GM18499 (cell line): ENCODE measurements around the gene UPK1A.
"Not testable (repeated sequence)": the region's sequence is repeated elsewhere in the genome, so short reads cannot be mapped to it uniquely, and the experiment has no call there.

Experiments
- ATAC-seq: cut with Tn5 transposase; IDR thresholded peaks from one replicate; pipeline ENCODE4 v1.9.1; 2021; ENCODE audit warnings: moderate number of reproducible peaks; ENCODE audit not compliant: insufficient read depth, unreplicated experiment

Gene UPK1A

GRCh38 chr19:35675589-35676140, 9.3 kb downstream of the UPK1A start:
- no peak for ATAC-seq

GRCh38 chr19:35689836-35690235, 23.5 kb downstream of the UPK1A start:
- no peak for ATAC-seq

- not testable (repeated sequence) for ATAC-seq
Observed at GRCh38 chr19:35691106-35691505, 24.8 kb downstream of the UPK1A start.

GRCh38 chr19:35692010-35692409, 25.7 kb downstream of the UPK1A start:
- ATAC-seq = no peak

DNA sequence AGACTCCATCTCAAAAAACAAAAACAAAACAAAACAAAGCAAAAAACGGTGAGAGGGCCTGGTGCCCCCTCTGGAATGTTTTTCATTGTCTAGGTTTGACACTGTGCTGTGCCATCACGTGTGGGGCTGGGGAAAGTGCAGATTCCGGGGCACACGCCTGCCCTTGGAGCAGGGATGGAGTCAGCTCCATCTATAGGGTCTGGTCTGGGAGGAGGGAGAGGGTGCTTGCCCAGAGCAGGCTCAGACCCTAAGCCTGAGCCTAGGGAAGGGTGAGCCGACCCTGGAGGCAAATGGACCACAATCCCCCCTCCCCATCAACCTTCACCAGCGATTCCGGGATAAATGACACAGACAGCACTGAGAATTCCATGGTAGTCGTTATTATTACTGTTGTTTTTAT, 27.1 kb downstream of the UPK1A start:
- no peak for ATAC-seq

GRCh38 chr19:35693835-35694599, 27.7 kb downstream of the UPK1A start:
- no peak for ATAC-seq

DNA sequence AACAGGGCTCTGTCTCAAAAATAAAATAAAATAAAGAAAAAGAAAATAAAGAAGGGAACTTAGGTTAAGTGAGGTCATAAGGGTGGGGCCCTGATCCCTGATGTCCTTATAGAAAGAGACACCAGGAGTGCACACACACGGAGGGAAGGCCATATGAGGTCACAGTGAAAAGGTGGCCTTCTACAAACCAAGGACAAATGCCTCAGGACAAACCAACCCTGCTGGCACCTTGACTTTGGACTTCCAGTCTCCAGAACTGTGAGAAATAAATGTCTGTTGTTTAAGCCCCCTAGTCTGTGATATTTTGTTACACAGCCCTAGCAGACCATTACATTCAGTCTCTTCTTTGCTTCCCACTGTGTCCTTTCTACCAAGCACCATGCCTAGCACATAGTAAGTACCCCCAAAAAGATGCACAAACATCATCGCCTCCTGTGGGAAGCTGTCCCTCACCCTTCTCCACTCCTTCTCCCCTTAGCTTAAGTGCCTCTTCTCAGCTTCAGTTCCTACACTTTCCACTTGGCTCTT, 29.6 kb downstream of the UPK1A start:
- ATAC-seq = no peak

GRCh38 chr19:35696835-35697234, 30.5 kb downstream of the UPK1A start:
- no peak for ATAC-seq

DNA sequence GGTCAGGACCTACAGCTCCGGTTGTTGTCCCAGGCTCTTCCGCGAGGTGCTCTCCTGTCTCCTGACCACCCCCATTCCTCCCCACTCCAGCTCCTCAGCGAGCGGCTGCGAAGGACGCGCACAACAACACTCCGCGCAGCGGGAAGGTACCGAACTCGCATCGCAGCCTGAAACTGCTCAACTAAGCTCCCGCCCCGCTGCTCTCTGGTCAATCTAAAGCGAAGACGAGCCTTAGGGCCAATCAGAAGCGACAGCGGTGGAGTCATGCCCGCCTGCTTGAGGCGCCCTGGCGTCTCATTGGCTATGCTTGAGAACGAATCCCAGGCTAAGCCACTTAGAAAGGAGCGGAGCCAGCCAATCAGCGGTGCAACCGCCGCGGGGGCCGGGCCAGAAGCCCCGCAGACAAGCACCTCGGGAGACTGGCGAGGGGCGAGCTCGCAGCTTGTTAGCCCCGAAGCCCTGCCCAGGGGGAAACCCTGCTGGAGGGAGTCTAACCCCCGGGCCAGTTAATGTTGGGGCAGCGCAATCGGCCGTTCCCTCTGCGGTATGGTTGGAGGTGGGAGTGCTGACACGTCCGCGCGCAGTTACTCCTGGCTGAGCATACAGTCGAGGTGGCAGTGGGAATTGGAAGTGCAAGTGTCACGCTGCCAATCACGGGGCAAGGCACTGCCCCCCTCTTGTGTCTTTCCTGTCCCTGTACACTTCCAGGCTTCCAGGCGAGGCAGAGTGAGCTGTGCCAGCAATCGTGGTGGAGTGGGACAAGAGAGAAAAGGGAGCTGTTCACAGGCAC, 36.1 kb downstream of the UPK1A start:
- peak; percentile 82 for ATAC-seq

GRCh38 chr19:35703343-35703742, 37.0 kb downstream of the UPK1A start:
- no peak for ATAC-seq

DNA sequence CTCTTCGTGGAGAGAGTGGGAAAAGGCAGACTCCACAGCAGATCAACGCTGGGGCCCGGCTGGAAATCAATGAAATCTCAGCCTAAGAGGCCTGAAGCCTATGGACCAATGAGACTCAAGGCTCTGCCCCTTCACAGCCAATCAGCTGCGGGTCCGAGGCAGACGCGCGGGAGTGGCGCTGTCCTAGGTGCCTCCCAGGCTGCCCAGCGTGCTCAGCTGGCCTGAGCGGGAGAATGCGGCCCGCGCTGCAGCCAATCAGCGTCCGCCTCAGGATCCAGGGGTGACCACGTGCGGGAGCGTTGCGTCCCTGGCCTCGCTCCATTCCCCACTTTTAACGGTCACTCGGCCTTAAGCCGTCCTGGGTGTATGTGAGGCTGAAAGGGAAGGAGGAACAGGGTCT, 37.9 kb downstream of the UPK1A start, which contains the start of gene ZBTB32:
Gene ZBTB32 (plus strand): TSS at position 341 of the 400 bp plus-strand sequence. CDS start 10,069 bp downstream, outside the sequence.
- ATAC-seq = no peak

DNA sequence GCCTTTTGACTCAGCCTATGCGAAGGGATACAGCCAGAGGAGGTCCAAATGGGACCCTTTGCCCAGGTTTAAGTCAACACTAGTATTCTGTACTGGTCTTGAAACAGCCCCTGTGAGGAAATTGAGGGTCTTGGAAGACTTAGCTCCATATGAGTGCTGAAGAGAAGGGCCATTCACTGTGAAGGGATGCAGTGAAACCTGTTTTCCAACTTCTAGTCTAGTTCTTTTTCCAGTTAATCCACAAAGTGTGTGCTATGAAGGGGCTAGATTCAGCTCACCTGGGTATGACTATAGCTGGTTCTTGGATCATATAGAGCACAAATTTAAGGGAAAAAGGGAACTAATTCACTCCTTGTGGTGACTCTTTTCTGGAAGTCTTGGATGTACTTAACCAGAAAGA, 42.1 kb downstream of the UPK1A start:
- no peak for ATAC-seq

DNA sequence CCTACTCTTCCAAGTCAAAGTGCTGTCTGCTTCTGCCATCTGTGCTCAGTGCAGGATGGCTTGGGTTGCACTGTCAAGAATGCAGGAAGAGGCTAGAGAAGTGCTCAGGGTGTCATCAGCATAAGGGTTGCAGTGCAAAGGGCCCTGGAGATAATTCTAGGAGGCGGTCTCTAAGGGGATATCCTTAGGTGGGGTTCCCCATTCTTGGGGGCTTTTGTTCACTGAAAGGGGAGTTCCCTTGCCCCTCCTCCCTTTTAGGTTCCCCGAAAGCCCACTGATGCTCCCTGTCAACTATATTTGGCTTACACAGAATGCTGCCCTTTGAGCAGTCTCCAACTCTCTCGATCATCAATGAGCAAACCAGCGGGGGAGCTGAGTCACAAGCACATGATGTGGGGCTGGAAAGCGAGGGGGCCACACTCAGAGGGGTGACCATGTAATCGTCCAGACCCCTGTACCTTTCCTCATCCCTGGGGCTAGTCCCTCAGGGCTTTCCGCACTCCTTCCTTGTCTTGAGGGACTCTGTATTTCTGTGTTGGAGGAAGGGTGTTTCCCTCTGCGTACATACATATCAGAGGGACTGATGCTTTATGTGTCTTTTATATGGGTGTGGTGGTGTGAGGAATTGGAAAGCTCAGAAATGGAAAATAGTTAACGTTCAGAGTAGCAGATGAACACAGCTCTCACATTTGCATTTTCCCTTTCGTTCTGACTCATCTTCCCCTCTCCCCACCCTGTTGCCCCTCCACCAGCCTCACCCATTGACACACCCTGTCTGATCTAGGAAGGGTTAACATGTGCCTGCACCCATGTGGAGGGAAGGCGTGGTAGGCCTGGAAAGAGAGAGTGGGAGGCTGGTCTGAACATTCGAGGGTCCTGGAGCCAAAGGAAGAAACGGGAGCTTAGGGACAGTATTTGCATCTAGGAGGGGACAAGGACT, 44.7 kb downstream of the UPK1A start:
- ATAC-seq = peak; percentile 35

DNA sequence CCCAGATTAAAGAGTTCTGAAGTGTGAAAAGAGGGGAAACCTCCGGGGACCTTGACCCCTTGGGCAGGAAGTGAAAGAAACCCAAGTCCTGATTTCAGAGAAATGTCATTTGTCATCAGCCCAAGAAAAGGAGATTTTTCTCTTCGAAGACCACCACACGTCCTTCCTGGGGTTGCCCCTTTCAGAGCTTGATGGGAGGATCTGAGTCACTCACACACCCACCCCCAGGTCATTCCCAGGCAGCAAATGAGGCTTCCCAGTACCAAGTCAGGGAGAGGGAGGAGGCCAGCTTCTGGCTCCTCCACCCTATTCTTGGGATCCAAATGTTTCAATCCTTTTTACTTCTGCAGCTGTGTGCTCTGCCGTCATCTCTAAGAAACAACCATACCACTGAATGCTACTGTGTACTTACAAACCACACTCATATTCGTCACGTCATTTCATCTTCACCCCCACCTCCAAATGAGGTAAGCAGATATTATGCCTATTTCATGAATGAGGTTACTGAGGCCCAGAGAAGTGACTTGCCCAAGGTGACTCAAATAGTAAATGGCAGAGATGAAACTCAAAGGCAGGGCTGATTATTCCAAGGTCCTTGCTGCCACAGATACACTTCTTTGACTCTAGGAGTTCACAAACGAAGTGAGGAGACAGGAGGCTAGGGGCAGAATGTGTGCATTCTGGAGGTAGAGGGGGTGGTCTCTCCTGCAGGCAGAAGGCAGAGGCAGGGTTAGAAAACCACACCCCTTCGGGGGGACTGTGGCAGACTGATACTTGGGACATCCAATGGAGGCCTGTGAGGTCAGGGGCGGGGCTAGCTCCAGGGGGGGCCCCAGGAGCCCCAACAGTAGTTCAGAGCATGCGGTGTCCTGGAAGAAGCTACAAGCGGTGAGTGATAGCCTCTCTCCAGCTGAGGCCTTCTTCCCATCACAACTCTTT, 46.5 kb downstream of the UPK1A start:
- ATAC-seq = no peak

DNA sequence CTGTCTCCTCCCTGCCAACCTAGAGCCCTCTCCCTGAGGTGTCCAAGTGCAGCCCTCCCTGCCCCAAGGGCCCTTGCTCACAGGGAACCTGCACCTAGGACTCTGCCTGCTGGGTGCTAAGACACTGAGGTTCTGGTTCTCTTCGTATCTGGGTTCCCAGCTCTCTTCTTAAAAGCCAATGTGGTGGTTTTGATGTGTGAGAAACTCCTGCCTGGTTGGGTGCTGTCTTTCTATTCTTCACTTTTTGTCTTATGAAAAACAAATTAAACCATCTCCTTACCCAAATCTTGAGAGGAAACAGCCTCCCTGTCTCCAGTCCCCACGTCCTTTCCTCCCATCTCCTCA, 47.2 kb downstream of the UPK1A start:
- ATAC-seq = no peak

DNA sequence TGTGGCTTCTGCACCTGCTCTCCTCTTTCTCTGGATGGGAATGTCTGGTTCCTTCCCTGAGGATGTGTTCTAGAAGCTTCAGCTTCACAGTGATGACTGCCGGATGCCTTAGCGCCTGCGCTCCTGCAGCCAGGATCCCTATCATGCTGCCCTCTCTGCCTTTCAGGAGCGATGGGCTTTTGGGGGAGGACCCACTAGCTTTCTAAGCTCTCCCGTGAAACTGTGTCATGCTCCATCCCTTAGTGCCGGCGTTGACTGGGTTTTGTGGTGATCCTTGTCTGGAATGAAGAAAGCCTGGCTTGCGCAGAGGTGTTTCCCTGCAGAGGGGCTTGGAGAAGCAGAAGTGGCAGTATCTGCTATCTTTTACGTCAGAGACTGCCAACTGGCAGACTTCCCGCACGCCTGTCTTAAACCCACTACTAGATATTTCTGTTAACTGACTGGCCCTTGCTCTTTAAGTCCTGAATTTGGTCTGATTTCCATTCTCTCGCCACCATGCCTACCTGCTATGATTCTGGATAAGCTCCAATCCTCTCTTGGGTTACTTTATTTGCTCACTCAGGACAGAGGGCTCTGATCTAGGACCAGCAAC, 47.7 kb downstream of the UPK1A start:
- ATAC-seq = no peak

DNA sequence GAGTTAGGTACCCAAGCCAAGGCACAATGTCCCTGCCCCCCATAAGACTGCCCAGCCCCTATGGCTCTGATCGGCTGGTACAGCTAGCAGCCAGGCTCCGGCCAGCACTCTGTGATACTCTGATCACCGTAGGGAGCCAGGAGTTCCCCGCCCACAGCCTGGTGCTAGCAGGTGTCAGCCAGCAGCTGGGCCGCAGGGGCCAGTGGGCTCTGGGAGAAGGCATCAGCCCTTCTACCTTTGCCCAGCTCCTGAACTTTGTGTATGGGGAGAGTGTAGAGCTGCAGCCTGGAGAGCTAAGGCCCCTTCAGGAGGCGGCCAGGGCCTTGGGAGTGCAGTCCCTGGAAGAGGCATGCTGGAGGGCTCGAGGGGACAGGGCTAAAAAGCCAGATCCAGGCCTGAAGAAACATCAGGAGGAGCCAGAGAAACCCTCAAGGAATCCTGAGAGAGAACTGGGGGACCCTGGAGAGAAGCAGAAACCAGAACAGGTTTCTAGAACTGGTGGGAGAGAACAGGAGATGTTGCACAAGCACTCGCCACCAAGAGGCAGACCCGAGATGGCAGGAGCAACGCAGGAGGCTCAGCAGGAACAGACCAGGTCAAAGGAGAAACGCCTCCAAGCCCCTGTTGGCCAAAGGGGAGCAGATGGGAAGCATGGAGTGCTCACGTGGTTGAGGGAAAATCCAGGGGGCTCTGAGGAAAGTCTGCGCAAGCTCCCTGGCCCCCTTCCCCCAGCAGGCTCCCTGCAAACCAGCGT, 48.5 kb downstream of the UPK1A start:
- ATAC-seq = no peak

DNA sequence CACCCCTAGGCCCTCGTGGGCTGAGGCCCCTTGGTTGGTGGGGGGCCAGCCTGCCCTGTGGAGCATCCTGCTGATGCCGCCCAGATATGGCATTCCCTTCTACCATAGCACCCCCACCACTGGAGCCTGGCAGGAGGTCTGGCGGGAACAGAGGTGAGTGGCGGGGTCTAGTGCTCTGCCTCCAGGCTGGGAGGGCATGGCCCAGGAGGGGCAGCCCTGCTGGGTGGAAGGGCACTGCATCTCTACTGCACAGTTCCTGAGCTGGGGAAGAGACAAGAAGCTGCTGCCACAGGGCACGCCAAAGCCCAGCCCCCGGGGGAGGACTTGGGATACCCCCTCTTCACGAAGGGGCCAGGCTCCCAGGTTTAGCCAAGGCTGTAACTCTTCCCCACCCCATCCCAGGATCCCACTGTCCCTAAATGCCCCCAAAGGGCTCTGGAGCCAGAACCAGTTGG, 49.1 kb downstream of the UPK1A start:
- no peak for ATAC-seq
